ENCODE results near the gene PADI3.

DNA sequence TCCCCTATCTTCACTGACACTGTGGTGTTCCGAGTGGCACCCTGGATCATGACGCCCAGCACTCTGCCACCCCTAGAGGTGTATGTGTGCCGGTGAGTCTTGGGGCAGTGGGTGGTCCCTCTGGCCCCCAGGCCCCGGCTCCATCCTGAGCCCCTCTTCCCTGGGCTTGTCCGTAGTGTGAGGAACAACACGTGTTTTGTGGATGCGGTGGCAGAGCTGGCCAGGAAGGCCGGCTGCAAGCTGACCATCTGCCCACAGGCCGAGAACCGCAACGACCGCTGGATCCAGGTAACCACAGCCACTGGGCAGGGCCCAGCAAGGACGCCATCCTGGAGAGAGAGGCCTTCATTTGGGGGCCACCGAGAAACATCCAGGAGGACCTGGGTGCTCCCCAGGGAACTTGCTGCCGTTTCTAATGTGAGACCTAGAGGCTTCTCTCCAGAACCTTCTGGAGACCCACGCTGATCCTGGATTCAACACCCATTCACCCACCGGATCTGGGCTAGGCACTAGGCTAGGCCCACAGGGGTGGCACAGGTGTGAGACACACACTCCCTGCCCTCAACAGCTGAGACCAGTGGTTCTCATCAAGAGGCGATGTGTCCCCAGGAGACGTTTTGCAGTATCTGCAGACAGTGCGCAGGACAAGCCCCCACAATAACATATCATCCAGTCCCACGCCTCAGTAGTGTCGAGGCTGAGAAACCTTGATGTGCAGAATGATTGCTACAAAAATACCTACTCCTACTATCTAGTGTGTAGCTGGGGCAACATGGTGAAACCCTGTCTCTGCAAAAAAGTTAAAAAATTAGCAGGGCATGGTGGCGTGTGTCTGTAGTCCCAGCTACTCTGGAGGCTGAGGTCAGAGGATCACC lies 22.2 kb downstream of the PADI3 start:
- TF ChIP-seq, protein P1, sequence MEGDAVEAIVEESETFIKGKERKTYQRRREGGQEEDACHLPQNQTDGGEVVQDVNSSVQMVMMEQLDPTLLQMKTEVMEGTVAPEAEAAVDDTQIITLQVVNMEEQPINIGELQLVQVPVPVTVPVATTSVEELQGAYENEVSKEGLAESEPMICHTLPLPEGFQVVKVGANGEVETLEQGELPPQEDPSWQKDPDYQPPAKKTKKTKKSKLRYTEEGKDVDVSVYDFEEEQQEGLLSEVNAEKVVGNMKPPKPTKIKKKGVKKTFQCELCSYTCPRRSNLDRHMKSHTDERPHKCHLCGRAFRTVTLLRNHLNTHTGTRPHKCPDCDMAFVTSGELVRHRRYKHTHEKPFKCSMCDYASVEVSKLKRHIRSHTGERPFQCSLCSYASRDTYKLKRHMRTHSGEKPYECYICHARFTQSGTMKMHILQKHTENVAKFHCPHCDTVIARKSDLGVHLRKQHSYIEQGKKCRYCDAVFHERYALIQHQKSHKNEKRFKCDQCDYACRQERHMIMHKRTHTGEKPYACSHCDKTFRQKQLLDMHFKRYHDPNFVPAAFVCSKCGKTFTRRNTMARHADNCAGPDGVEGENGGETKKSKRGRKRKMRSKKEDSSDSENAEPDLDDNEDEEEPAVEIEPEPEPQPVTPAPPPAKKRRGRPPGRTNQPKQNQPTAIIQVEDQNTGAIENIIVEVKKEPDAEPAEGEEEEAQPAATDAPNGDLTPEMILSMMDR (IDR thresholded peaks at IDR 0.05; ENCODE audit: insufficient read depth, low read length), result no peak
- TF ChIP-seq POLR2AphosphoS5 (IDR thresholded peaks at IDR 0.05; ENCODE audit: low read depth), result no peak
- TF ChIP-seq, protein P2, sequence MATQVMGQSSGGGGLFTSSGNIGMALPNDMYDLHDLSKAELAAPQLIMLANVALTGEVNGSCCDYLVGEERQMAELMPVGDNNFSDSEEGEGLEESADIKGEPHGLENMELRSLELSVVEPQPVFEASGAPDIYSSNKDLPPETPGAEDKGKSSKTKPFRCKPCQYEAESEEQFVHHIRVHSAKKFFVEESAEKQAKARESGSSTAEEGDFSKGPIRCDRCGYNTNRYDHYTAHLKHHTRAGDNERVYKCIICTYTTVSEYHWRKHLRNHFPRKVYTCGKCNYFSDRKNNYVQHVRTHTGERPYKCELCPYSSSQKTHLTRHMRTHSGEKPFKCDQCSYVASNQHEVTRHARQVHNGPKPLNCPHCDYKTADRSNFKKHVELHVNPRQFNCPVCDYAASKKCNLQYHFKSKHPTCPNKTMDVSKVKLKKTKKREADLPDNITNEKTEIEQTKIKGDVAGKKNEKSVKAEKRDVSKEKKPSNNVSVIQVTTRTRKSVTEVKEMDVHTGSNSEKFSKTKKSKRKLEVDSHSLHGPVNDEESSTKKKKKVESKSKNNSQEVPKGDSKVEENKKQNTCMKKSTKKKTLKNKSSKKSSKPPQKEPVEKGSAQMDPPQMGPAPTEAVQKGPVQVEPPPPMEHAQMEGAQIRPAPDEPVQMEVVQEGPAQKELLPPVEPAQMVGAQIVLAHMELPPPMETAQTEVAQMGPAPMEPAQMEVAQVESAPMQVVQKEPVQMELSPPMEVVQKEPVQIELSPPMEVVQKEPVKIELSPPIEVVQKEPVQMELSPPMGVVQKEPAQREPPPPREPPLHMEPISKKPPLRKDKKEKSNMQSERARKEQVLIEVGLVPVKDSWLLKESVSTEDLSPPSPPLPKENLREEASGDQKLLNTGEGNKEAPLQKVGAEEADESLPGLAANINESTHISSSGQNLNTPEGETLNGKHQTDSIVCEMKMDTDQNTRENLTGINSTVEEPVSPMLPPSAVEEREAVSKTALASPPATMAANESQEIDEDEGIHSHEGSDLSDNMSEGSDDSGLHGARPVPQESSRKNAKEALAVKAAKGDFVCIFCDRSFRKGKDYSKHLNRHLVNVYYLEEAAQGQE (IDR thresholded peaks at IDR 0.05; ENCODE audit: insufficient replicate concordance, low read depth), result no peak
- TF ChIP-seq SPI1 (IDR thresholded peaks at IDR 0.05; ENCODE audit: borderline replicate concordance, low read depth), result no peak
- no peak for TF ChIP-seq GABPA (IDR thresholded peaks at IDR 0.05; ENCODE audit: low read depth)
